ENCODE measurements around the gene SMIM36.
"Not testable (repeated sequence)": the region's sequence is repeated elsewhere in the genome, so short reads cannot be mapped to it uniquely, and the experiment has no call there.

The SMIM36 gene

GRCh38 chr17:55456307-55457240 is 54.7 kb downstream of the SMIM36 start:
- DNase-seq (ENCODE audit: low read depth in 2 of 2), result no peak

- DNase-seq (ENCODE audit: low read depth in 2 of 2), result no peak
These were observed 56.3 kb downstream of the SMIM36 start for GRCh38 chr17:55454906-55455474.

- no peak for DNase-seq (ENCODE audit: low read depth in 2 of 2)
These were observed 57.3 kb downstream of the SMIM36 start for GRCh38 chr17:55453839-55454557.

- no peak for DNase-seq (ENCODE audit: low read depth in 2 of 2)
These were observed 59.0 kb downstream of the SMIM36 start for GRCh38 chr17:55452139-55452790.

GRCh38 chr17:55451758-55452138 is 59.5 kb downstream of the SMIM36 start:
- no peak for DNase-seq (ENCODE audit: low read depth in 2 of 2)

- no peak for DNase-seq (ENCODE audit: low read depth in 2 of 2)
These were observed 60.0 kb downstream of the SMIM36 start for GRCh38 chr17:55451203-55451641.

- DNase-seq (ENCODE audit: low read depth in 2 of 2), result no peak
These were observed 60.9 kb downstream of the SMIM36 start for GRCh38 chr17:55450232-55450825.

GRCh38 chr17:55448681-55449080 is 62.6 kb downstream of the SMIM36 start:
- no peak for DNase-seq (ENCODE audit: low read depth in 2 of 2)

GRCh38 chr17:55446581-55447205 is 64.6 kb downstream of the SMIM36 start:
- no peak for DNase-seq (ENCODE audit: low read depth in 2 of 2)

GRCh38 chr17:55446004-55446403 is 65.2 kb downstream of the SMIM36 start:
- not testable (repeated sequence) for DNase-seq (ENCODE audit: low read depth in 2 of 2)

- no peak for DNase-seq (ENCODE audit: low read depth in 2 of 2)
These were observed 66.5 kb downstream of the SMIM36 start for GRCh38 chr17:55444471-55445441.

GRCh38 chr17:55443904-55444303 is 67.3 kb downstream of the SMIM36 start:
- no peak for DNase-seq (ENCODE audit: low read depth in 2 of 2)

- DNase-seq (ENCODE audit: low read depth in 2 of 2), result no peak
These were observed 68.1 kb downstream of the SMIM36 start for GRCh38 chr17:55442953-55443683.

- DNase-seq (ENCODE audit: low read depth in 2 of 2), result no peak
These were observed 68.8 kb downstream of the SMIM36 start for GRCh38 chr17:55442462-55442861.

- no peak for DNase-seq (ENCODE audit: low read depth in 2 of 2)
These were observed 69.7 kb downstream of the SMIM36 start for GRCh38 chr17:55441544-55441943.

- no peak for DNase-seq (ENCODE audit: low read depth in 2 of 2)
These were observed 70.9 kb downstream of the SMIM36 start for GRCh38 chr17:55440391-55440790.

GRCh38 chr17:55437159-55437605 is 74.1 kb downstream of the SMIM36 start:
- no peak for DNase-seq (ENCODE audit: low read depth in 2 of 2)

GRCh38 chr17:55436224-55437158 is 74.8 kb downstream of the SMIM36 start:
- no peak for DNase-seq (ENCODE audit: low read depth in 2 of 2)
